HepG2 (cell line): ENCODE measurements around the gene ZNF747. TPM values are rescaled to one million over a fixed set of nuclear protein-coding genes. Genes with fewer than 3 reads are reported as not detected.
A peak's percentile ranks its signal among the peaks of the same experiment; 100 is the strongest.

Source experiments
- AGO2 ChIP-seq: fragments of 200-400 bp; formaldehyde crosslinking; optimal IDR thresholded peaks from 2 replicates; pipeline ENCODE3; 2017; ENCODE audit warnings: mild to moderate bottlenecking, low read depth, low read length, moderate library complexity
- ETS1 ChIP-seq: sonication (generic); formaldehyde crosslinking; IDR thresholded peaks from 2 replicates; pipeline ENCODE4 v1.4.0; 2020; ENCODE audit warnings: missing genetic modification reagents
- IKZF1 ChIP-seq: fragments of 450-650 bp; IDR thresholded peaks from 2 replicates; pipeline ENCODE4 v1.7.1; 2016
- IKZF5 ChIP-seq: IDR thresholded peaks from 2 replicates; pipeline ENCODE4 v1.6.1; 2018; ENCODE audit warnings: missing genetic modification reagents, mild to moderate bottlenecking, missing compliant biosample characterization
- NRL ChIP-seq: sonication (generic); formaldehyde crosslinking; IDR thresholded peaks from 2 replicates; pipeline ENCODE4 v1.5.0; 2020; ENCODE audit warnings: missing genetic modification reagents, mild to moderate bottlenecking, moderate library complexity, borderline replicate concordance
- RBFOX2 ChIP-seq: fragments of 200-400 bp; formaldehyde crosslinking; IDR thresholded peaks from 2 replicates; pipeline ENCODE4 v1.6.1; 2017; ENCODE audit warnings: low read depth, mild to moderate bottlenecking, low read length
- SNAPC4 ChIP-seq: sonication (generic); formaldehyde crosslinking; IDR thresholded peaks from 2 replicates; pipeline ENCODE4 v1.4.0; 2020; ENCODE audit warnings: mild to moderate bottlenecking, missing genetic modification reagents
- TAF1 ChIP-seq: sonication (generic); formaldehyde crosslinking; IDR thresholded peaks from 2 replicates; pipeline ENCODE4 v1.4.0; 2020; ENCODE audit warnings: missing genetic modification reagents
- TARDBP ChIP-seq: sonication (generic); formaldehyde crosslinking; IDR thresholded peaks from 2 replicates; pipeline ENCODE4 v1.8.0; 2022; ENCODE audit warnings: mild to moderate bottlenecking, missing genetic modification reagents
- ZBTB7B ChIP-seq: sonication (generic); formaldehyde crosslinking; IDR thresholded peaks from 2 replicates; pipeline ENCODE4 v1.4.0; 2020; ENCODE audit warnings: missing genetic modification reagents
- ZNF552 ChIP-seq: sonication (generic); formaldehyde crosslinking; IDR thresholded peaks from 2 replicates; pipeline ENCODE4 v1.9.0; 2022; ENCODE audit warnings: missing genetic modification reagents, mild to moderate bottlenecking, borderline replicate concordance
- ZNF749 ChIP-seq: sonication (generic); formaldehyde crosslinking; IDR thresholded peaks from 2 replicates; pipeline ENCODE4 v1.8.0; 2022; ENCODE audit warnings: mild to moderate bottlenecking, missing genetic modification reagents, moderate library complexity, borderline replicate concordance
- ZNF768 ChIP-seq: sonication (generic); formaldehyde crosslinking; IDR thresholded peaks from 2 replicates; pipeline ENCODE4 v1.4.0; 2020; ENCODE audit warnings: missing genetic modification reagents
- ZNF781 ChIP-seq: sonication (generic); formaldehyde crosslinking; IDR thresholded peaks from 2 replicates; pipeline ENCODE4 v1.5.1; 2020; ENCODE audit warnings: borderline replicate concordance, mild to moderate bottlenecking, missing genetic modification reagents; ENCODE audit errors: not compliant biosample characterization
- polyA plus RNA-seq, 8 experiments: library from polyadenylated mRNA; depleted of rRNA in 3 of 8; stranded (reverse) in 7 of 8; unstranded in 1 of 8; fragments of >200 nt; fragmentation: Illumina TruSeq in 4 of 8; extraction: Trizol in 4 of 8; gene quantifications; 2 replicates each; pipeline versions ENCODE4 v1.2.1 to v1.2.3, GENCODE V29; 2011 to 2016; ENCODE audit warnings: low read depth in 4 of 8, missing spikeins in 1 of 8, mixed read lengths in 1 of 8; ENCODE audit not compliant: insufficient read depth in 1 of 8
- total RNA-seq, 5 experiments: library from RNA; depleted of rRNA; stranded (reverse); fragments of >200 nt; fragmentation: Illumina TruSeq; extraction: Trizol; gene quantifications; 2 replicates each; pipeline ENCODE4 v1.2.3, GENCODE V29; 2016; ENCODE audit warnings: low read depth in 1 of 5

Gene ZNF747
- total and polyA plus RNA-seq, 2 of the 13 experiments (the other 11 are each of a cell fraction or from before 2014, with no cell fraction given) = 7.2 to 10.2 TPM

- no peak for TF ChIP-seq ETS1 (CRISPR knock-in tag)
- no peak for TF ChIP-seq ZBTB7B
- TF ChIP-seq IKZF5 (CRISPR knock-in tag) = no peak
- TF ChIP-seq ZNF749 (CRISPR knock-in tag) = no peak
- TF ChIP-seq ZNF768 (CRISPR knock-in tag) = peak; percentile 27; the same call in 1 of the 2 replicates
- TF ChIP-seq IKZF1 = no peak
- TF ChIP-seq SNAPC4 = no peak
- TF ChIP-seq NRL (CRISPR knock-in tag) = 0 out of 2 replicates have a peak, but pooled peaks have one; percentile 65
- 0 out of 2 replicates have a peak, but pooled peaks have one; percentile 11 for TF ChIP-seq TAF1
- no peak for TF ChIP-seq ZNF552
- 0 out of 2 replicates have a peak, but pooled peaks have one; percentile 52 for TF ChIP-seq RBFOX2
- peak; percentile 38 for TF ChIP-seq ZNF781 (CRISPR knock-in tag)
- no peak for TF ChIP-seq TARDBP (CRISPR knock-in tag)
- TF ChIP-seq AGO2 = peak; percentile 43
- TF ChIP-seq, all 625 proteins: peak for 7
These were observed 35.3 kb upstream of the ZNF747 start (continued) for GRCh38 chr16:30569746-30570635.
